NCI-H226 (cell line): Measurements from ENCODE around the gene HRNR.
A peak's percentile ranks its signal among the peaks of the same experiment; 100 is the strongest.

Experiments
- DNase-seq: peaks from one replicate; pipeline ENCODE4 v3.0.0-alpha.2; 2015

Gene HRNR

DNA sequence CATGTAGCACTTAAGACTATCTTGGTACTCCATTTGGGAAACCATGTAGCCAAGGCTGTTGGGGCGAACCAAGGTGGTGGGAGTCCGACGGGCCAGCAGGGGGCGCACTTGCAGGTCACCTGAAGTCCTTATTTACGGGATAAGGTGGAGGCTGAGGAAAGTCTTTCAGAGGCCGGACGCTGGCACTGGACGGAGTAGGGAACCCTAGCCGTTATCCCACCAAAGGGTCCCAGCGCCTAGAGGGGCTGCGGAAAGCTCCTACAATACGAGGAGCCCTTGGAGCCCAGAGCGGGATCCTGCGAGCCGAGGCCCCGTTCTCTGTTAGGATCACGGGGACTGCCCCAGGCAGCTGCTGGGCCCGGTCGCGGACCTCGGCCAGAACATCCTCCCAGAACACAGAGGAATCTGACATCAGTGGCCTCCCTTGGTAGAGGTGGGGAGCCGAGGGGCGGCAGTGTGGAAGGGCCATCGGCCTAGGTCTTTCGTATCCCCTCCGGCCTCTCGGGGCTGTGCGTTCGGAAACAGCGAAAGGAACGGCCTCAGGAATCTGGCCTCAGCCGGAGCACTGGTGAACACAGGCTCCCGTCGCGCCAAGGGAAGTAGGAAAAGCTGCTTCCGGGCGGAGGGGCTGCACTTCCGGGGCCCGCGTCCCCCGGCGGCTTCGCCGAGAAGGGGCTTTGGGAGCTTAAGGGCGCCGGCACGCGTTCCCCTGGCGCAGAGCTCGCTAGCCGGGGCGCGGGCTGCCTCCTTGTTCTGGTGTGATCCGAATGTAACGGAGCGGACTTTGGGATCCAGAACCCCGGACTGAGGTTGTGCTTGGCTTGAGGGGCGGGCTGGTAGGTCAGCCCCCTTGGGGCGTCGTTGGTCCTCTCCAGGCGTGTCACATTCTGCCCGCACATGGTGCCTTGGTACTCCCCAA lies 35.1 kb downstream of the HRNR start:
- DNase-seq, result peak; percentile 20

DNA sequence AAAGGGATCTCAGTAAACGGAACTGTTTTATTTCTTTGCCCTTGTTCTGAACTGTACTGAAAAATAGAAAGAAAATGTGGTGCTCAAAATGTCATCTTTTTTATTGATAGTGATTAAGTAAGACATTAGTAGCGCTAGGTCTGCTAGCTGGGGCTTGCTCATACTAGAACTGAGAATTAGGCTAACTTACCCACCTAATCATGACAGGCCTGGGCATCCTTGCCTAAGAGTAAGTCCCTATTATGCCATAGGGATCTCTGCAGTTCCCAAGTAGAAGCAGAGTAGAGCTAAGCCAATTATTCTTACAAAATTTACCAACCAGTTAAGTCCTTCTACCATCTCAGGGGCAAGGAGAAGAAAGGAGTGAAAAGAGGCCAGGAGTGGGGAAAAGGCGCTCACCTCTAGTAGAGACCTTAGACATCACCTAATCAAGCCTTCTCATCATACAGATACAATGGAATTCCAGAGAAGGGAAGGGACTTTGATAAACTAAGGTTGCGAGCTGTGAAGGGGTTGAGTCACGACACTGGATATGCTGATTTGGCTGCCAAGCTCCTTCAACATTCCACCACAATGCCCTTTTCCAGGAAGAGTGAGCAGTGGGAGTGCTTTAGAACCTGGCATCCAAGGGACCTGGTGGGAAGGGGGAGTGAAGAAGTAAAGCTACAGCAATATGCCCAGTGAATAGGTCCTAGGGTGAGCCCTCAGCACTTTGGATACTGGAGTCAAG lies 37.3 kb downstream of the HRNR start:
- DNase-seq, result peak; percentile 97

DNA sequence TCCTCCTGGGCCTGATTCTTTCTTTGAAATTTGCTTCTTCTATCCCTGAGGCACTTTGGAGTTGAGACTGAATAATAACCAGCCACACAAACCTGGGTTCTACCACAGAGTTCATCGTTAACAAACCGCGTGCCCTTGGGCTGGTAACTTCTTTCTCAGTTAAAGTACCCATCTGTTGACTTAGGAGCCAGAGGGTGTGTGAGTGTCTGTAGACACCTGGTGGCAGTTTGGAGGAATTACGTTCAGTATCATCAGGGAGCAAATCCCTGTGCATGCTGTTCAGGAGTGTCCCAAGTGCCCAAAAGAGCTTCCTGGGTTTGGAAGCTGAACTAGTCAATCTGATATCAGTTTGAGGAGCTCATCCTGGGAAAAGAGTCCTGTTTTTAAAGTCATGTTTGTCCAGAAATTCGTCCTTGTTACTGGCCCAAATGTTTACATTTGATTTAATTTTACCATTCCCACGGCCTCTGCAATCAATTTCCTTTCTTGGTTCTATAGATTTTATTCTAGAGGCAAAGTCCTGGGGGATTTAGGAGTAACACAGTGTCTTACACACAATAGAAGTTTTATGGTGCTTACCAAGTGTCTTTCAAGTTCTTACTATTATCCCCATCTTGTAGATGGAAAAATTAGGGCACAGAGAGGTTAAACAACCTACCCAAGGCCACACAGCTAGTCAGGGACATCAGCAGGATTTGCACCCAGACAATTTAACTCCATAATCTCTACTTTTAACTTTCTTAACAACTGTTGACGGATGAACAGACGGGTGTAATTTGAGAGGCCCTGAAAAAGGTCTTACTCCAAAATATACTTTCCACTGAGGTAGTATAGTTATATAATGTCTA lies 38.2 kb downstream of the HRNR start:
- DNase-seq, result peak; percentile 53

DNA sequence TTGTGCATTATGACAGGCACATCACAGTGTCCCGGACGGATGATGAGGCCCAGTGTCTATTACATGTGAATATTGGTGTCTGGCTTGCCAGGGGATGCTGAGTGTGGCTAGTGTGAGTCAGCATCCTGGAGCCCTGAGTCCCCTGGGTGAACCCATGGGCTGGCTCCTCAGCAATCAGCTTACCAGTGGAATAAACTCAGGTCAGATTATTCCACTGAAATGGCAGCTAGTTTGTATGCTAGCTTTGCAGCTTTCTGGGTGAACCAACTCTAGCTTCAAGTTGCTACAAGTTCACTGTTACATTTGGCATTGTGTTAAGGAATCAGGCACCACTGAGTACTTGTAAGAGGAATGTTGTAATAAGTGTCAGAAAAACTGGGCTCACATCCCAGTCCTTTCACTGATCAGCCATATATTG lies 41.0 kb downstream of the HRNR start:
- DNase-seq, result peak; percentile 75

DNA sequence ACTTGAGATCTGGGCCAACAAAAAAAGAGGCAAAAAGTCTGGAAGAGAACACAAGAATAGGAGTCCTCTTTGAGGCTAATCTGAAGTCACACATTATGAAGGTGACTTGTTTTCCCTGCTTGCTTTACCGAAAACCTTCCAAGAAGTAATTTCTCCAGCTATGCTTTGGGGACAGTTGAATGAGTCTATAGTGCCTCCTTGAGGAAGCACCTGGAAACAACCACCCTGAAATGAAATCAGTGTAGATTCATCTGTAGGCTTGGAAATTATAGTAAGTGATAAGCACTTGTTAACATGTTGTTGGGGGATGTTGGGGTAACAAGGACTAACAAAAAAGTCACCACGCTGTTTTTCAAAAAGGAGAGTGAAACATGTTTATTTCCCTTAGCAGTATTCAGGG lies 41.6 kb downstream of the HRNR start:
- DNase-seq, result no peak

DNA sequence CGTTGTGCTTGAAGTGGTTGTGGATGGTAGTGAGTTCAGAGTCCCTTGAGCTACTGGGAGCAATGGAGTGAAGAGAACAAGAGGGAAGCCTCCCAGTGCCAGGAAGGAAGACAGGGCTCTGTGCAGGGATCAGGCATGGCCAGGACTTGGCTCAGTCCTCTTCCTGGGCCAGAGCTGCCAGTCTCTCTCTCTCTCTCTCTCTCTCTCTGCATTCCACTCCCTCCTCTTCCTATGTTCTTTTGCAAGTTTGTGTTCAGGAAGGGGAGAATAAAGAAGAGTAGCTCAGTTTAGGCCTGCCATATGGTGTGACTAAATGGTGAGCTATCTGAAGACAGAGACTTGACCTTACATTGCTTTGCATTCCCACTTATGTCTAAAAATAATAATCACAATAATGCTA lies 44.4 kb downstream of the HRNR start:
- DNase-seq, result peak; percentile 32

DNA sequence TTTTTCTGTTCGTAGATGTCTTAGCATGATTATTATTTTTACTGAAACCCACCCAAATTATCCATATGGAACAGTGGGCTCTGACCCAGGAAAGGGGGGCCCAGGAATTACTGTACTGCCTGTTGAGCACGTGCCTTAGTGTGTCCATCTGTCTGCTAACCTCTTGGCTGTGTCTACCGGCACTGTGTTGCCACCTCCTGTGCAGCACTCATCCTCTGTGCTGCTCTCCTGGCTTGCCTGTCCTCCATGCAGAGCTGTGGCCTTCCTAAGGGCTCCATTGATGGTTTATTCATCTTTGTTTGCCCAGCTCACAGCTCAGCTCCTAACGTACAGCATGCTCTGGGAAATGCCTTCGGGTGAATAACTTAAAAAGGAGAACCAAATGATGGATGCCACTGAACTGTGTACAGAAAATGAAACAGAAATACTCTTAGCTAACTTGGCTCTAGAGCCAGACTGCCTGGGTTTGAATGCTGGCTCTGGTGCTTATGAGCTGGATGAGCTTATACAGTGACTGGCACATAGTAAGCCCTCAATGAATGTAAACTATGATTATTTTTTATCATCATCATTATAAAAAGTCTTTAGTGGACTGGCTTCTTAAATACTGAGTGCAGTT lies 53.6 kb downstream of the HRNR start:
- DNase-seq, result no peak

DNA sequence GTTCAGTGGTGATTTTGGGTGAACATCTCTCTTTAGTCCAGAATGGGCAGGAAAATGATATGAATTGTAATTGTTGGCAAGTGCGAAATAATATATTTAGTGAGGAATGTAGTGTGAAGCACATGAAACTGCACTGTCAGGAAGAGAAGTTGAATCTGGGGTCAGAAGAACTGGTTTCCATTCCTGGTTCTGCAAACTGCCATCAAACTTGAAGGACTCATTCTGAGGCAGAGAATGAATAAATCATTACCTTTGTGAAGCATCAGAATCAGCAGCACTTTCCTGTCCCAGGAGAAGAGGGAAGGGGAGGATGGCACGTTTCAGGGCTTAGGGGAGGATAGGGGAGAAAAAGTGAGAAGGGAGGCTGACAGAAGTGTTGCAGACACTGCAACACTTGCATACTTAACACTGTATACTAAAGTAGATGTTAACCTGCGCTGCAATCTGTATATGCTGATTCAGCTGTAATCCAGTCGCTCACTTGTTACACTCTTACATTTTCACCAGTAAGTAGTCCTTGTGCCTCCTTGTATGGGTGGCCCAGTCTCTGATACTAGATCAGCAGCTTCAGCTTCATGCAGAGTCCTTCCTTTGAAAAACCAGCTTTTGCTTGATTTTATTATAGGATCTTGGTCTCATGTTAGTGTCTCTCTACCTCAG lies 54.5 kb downstream of the HRNR start:
- no peak for DNase-seq

DNA sequence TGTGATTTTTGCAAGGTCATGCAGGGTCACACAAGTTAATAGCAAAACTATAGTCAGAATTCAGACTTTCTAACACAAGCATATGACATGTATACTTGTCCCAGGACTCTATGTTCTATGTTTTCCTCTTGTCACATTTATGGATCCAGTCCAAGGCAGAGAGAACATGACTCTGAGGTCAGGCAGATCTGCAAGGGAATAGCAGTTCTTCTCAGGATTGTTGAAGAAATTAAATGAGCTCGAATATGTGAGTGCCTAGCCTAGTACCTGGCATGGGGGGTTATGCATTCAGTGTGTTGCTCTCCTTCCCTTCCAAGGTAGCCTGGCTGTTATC lies 55.5 kb downstream of the HRNR start:
- no peak for DNase-seq

DNA sequence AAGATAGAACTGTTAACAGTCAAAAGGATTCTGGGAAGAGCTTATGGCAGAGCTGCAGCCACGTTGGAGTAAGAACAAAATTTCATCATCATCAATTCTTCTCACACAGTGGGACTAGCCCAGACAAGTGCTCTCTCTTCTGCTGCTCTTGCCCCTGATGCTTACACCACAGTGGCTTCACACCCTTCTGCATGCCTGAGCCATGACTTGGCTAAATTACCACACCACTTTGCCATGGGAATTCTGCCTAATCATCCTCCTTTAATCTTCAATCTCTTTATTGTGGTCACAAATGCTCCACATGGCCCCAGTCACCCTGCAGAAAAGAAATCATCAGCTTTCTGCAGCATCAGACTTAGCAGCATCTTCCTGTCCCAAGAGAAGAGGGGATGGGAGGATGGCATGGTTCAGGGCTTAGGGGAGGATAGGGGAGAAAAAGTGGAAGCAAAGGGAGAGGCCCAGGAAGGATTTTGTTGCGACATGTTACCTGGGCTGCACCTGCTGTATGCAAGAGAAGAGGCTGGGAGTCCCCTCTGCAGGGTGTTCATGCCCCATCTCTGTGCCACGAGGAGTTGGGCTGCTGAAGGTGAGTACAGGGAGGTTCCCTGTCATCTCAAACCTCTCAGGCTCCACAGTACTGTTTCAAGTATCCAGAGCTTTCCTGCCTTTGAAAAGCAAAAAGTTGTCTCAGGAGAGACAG lies 56.0 kb downstream of the HRNR start:
- peak; percentile 94 for DNase-seq

DNA sequence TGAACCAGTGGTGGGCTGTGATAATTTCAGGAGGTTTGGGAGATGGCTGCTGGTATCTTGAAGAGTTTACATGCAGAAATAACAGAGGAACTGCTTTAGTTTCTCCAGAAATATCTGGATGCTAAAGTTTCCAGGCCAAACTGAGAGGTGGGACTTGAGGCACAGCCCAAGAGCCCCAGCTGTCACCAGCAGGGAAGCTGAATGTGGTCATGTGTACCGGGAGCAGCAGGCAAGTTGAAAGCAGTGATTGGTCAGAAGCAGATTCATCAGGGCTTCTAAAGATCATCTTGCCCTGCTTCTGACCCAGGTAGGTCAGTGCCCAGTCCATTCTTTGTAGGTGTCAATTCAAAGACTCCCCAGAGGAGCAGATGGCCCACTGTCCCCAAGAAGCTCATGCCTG lies 57.0 kb downstream of the HRNR start:
- no peak for DNase-seq

DNA sequence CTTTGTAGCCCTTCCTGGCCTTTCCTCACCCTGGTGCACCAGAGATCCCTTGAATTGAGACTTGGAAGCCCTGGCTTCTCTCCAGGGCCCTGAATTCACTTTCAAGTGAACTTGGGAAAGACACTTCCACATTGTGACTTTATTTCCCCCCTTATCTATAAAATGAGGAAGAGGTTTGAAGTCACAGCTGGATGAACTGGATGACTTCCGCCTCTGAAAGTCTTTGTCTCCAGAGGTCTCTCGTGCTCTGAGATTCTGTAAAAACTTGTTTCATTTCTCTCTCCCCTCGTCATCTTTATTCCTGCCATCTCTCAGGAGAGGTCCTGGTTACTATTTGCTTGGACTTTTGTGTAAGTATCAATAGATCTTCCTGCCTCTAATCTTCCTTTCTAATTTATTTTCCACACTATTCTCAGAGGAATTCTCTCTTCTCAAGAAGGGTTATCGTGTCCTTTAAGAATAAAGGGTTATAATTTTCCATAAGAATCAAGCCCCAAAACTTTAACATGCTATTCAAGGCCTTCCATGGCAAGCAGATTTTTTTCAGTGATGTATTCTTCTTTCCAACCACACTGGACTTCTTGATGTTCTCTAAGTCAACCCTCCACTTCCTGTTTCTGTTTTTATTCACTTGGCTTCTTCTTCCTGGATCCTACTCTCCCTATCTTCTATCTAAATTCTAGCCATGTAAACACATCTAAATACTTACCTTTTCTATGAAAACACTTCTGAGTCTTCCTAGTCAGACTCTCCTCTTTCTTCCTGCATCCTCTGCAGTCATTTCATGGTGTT lies 58.5 kb downstream of the HRNR start:
- no peak for DNase-seq

DNA sequence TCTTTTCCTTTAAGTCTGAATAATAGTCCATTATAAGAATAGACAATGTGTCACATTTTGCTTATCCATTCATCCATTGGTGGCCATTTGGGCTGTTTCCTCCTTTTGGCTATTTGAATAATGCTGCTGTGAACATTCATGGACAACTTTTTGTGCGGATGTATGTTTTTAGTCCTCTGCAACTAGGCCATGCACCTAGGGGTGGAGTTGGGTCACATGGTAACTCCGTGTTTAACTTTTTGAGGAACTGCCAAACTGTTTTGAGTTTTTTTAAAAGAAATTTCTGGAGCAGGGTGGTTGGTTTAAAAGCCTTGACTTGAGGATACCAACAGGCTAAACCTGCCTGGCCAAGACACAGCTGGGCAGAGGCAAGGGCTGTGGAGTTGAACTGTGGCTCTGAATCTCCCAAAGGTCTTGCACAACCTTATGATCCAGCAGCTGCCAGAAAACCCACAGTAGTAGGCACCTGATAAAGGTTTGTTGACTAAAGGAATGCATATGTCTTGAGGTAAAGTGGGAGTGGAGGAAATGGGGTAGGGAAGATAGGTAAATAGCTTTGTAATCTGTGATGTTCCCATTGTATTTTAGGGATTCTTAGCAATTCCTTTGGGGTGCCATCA lies 59.4 kb downstream of the HRNR start:
- DNase-seq, result peak; percentile 90

DNA sequence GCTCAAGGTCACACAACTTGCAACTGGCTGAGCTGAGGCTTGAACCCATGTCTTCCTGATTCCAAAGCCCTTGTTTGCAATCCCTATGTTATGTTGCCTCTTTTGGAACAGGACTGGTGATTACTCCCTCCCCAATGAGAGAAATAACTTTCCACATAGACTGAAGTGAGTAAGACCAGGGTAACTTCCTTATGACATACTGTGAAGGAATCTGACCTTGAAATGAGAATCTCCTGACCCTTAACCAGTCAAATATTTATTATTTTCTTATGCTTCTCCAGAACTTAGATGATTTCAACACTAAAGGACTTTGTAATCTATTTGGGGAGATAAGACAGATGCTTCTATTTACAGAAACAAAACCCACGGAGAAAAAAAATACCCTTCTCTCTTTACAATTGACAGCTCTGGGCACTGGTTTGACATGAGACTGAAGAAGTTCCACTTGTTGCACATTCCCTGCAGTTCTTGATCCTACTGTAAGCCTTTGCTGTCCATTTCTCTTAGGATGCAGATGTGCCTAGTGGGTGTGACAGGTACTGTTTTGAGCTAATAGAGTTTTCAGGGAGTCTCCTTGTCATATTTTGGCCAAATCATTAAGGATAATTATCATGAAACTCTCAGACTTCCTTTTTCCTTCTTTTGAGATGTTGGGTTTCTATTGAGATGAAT lies 61.1 kb downstream of the HRNR start:
- DNase-seq, result peak; percentile 93
